ENCODE measurements around the gene LYG1. TPM values are rescaled to one million over a fixed set of nuclear protein-coding genes. Genes with fewer than 3 reads are reported as not detected.

Gene LYG1
- total and polyA plus RNA-seq, 9 of the 15 experiments (the other 6 are each of a cell fraction or from before 2014, with no cell fraction given) = 0.64 to 2.6 (median 1.2) TPM

GRCh38 chr2:99285526-99285925, 15.5 kb downstream of the LYG1 start:
- POLR2A ChIA-PET = no interaction called here

More at GRCh38 chr2:99285526-99285925, 15.5 kb downstream of the LYG1 start:
- H3K4me2 ChIP-seq (ENCODE audit: insufficient read depth, low read length) = no peak overlapping the region
- no peak for FAIRE-seq
- H3K9me1 ChIP-seq (ENCODE audit: control insufficient read depth, insufficient read depth, low read length) = no peaks in the 10 kb centered on the region
- DNase-seq (ENCODE audit: extremely low read depth in 1 of 4, low spot score in 3 of 4) = no peak
- no peaks in the 10 kb centered on the region for H3K36me3 ChIP-seq (ENCODE audit: control insufficient read depth, insufficient read depth, low read length)
- H3K27me3 ChIP-seq (ENCODE audit: control insufficient read depth in 2 of 2, insufficient read depth in 2 of 2, low read length in 2 of 2) = no peaks in the 10 kb centered on the region
- no peak for ATAC-seq
- TF ChIP-seq THAP12 (CRISPR knock-in tag; IDR thresholded peaks at IDR 0.05) (no peak), TCF3 (CRISPR knock-in tag; IDR thresholded peaks at IDR 0.05) (no peak), ATF2 (CRISPR knock-in tag; IDR thresholded peaks at IDR 0.05) (no peak), ZNF280B (CRISPR knock-in tag; IDR thresholded peaks at IDR 0.05) (no peak), PTTG1 (tag; IDR thresholded peaks at IDR 0.05; ENCODE audit: low read depth) (no peak), ZC3H8 (IDR thresholded peaks at IDR 0.05) (no peak), GATA2 (CRISPR knock-in tag; IDR thresholded peaks at IDR 0.05) (no peak), ZNF589 (CRISPR knock-in tag; IDR thresholded peaks at IDR 0.05; ENCODE audit: low read depth) (no peak), ZNF507 (tag; conservative IDR thresholded peaks at IDR 0.05) (no peak), CHAMP1 (IDR thresholded peaks at IDR 0.05) (no peak)
- H2AFZ ChIP-seq (ENCODE audit: low read depth, low read length) = no peak overlapping the region
- H4K20me1 ChIP-seq (replicated peaks; ENCODE audit: control insufficient read depth, insufficient read depth, low read length) = no peaks in the 10 kb centered on the region
- H3K4me3 ChIP-seq = no peak overlapping the region
- no peaks in the 10 kb centered on the region for H3K9me3 ChIP-seq (replicated peaks; ENCODE audit: control insufficient read depth, insufficient read depth, low read depth, low read length)
- in situ Hi-C loops (cut with MboI) = no loop called here
- WGBS (ENCODE audit: insufficient coverage, low coverage, missing lambda C conversion rate) = 81% methylated on average over 6 of the region's 7 CpGs
- H3K9ac ChIP-seq (ENCODE audit: insufficient read depth in 1 of 2, low read depth in 2 of 2, low read length in 2 of 2) = no peak overlapping the region
- no peaks in the 10 kb centered on the region for H3K79me2 ChIP-seq (ENCODE audit: control insufficient read depth, insufficient read depth, low read length)
- BruUV-seq (replicated peaks) = no TSS peak
- no peaks in the 10 kb centered on the region for H3K4me1 ChIP-seq (replicated peaks in 1 of 2; ENCODE audit: control insufficient read depth in 2 of 2, insufficient read depth in 2 of 2, low read length in 2 of 2)
- intact Hi-C loops (cut with micrococcal nuclease) = no loop called here
- CTCF ChIA-PET (ENCODE audit: low intra/inter-chr PET ratio) = no interaction called here
- no peak overlapping the region for H3K27ac ChIP-seq (ENCODE audit: extremely low read depth, low read depth, low read length)
